Colonic mucosa (tissue), 4 donors: ENCODE data around the gene ANKRD63. TPM values are rescaled to one million over a fixed set of nuclear protein-coding genes. Genes with fewer than 3 reads are reported as not detected.

ENCODE experiments used
- DNase-seq: peaks from one replicate; pipeline ENCODE4 v3.0.0-alpha.2; 2020
- H3K27ac ChIP-seq: fragments of 200-600 bp; one replicate; pipeline ENCODE4 v1.8.0; 2021
- H3K27me3 ChIP-seq: fragments of 200-600 bp; one replicate; pipeline ENCODE4 v1.8.0; 2021
- H3K36me3 ChIP-seq: fragments of 200-600 bp; one replicate; pipeline ENCODE4 v1.8.0; 2021
- H3K4me1 ChIP-seq: fragments of 200-600 bp; one replicate; pipeline ENCODE4 v1.8.0; 2021; ENCODE audit warnings: mild to moderate bottlenecking
- H3K4me3 ChIP-seq: fragments of 200-600 bp; one replicate; pipeline ENCODE4 v1.8.0; 2021
- H3K9ac ChIP-seq, 2 donors: one replicate each; pipeline ENCODE4 v1.7.0; 2013; ENCODE audit warnings: control low read depth in 2 of 2, low read depth in 2 of 2, low read length in 2 of 2
- H3K9me3 ChIP-seq: fragments of 200-600 bp; one replicate; pipeline ENCODE4 v1.8.0; 2021
- CTCF ChIP-seq: fragments of 200-600 bp; IDR thresholded peaks from one replicate; pipeline ENCODE4 v1.8.0; 2022; ENCODE audit warnings: antibody characterized with exemption, mild to moderate bottlenecking
- intact Hi-C: fragments of 100-400 bp; cut with DNase I; formaldehyde crosslinking; loops from one replicate; pipeline ENCODE4 v1.14.1; 2022
- total RNA-seq, 2 donors: library from RNA; stranded (reverse); fragmentation: NEBNext Ultra II Directional in 1 of 2; extraction: Animal tissue kit (Norgen Biotek cat#: 25700) in 1 of 2; gene quantifications; one replicate each; pipeline ENCODE4 v1.2.1, GENCODE V29; 2021
- donor health status: healthy.
- donor health status: DM: no; HTN: no; CAD: no.
- donor health status: DM: no; HTN: no; CAD: no.

Gene ANKRD63
- total RNA-seq, 2 donors from 2014 or later: not detected

DNA sequence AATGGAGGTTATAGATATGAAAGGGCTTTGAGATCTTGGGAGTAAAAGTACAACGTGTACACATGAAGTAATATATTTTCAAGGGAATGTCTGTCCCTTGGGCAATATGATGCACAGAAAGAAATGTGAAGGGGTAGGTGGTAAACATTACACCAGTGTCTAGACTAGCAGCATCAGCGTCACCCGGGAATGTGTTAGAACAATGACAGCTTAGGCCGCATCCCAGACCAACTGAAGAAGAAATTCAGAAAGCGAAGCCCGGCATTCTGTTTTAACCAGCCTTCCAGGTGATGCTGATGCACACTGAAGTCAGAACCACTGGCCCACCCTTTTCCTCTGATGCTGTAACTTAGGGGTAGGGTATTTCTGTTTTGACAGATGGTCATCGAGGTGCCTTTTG is 46.9 kb upstream of the ANKRD63 start:
- Histone ChIP-seq H3K9ac (no peak overlapping the region), H3K4me3 (no peak overlapping the region), H3K4me1 (peaks cover 10% of the 10 kb centered on the region), H3K27ac (no peak overlapping the region), H3K9me3 (no peaks in the 10 kb centered on the region), H3K27me3 (no peaks in the 10 kb centered on the region), H3K36me3 (no peaks in the 10 kb centered on the region)
- intact Hi-C loops: no loop called here
- DNase-seq: no peak
- no peak for TF ChIP-seq CTCF

- no peak overlapping the region for H3K27ac ChIP-seq
- intact Hi-C loops: no loop called here
Measured at GRCh38 chr15:40328751-40329150, 45.9 kb upstream of the ANKRD63 start.

DNA sequence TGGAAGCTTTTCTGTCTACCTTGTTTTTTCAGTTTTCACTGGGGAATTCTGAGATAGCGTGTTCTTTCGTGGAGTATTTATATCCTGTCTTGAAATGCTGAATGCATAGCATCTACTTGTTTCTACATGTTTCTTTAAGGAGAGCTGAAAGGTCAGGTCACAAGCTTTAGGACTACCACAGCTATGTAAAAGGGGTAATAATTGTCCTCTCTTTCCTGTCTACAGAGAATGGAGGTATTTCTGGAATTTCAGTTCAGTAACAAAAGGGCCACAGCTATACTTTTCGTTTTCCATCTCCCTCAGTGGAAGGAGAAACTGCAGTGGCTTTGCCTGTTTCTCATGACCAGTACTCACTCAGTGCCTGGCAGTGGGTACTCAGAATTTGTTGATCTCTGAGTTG is 45.3 kb upstream of the ANKRD63 start:
- Histone ChIP-seq H3K27me3 (no peaks in the 10 kb centered on the region), H3K36me3 (no peaks in the 10 kb centered on the region), H3K9me3 (no peaks in the 10 kb centered on the region), H3K9ac (no peak overlapping the region), H3K4me3 (no peak overlapping the region), H3K4me1 (no peaks in the 10 kb centered on the region), H3K27ac (no peak overlapping the region)
- no peak for DNase-seq
- no peak for TF ChIP-seq CTCF
- intact Hi-C loops: no loop called here

More at GRCh38 chr15:40328751-40329150, 45.9 kb upstream of the ANKRD63 start:
- Histone ChIP-seq H3K36me3 (no peaks in the 10 kb centered on the region), H3K27me3 (no peaks in the 10 kb centered on the region), H3K9me3 (no peaks in the 10 kb centered on the region), H3K4me3 (no peak overlapping the region), H3K9ac (no peak overlapping the region), H3K4me1 (peaks cover under 1% of the 10 kb centered on the region)
- no peak for TF ChIP-seq CTCF
- no peak for DNase-seq

DNA sequence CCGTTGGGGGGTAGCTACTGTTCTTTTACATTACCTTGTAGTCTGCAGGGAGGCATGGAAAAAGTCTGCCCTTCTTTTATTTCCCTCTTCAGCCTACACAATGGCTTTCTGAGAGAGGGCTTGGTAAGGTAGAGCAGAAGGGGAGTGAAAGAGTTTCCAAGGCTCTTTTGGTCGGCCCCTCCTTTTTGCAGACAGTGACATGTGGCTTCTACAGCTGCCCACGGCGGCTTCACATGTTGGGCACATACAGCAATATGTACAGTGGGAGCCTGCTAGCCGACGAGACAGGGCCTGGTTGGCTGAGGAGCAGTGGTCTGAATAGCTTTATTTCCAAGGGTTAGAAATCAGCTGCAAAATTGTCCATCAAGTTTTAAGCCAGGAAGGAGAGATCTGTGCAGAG is 44.6 kb upstream of the ANKRD63 start:
- intact Hi-C loops: no loop called here
- H3K9ac ChIP-seq: no peak overlapping the region
- no peak overlapping the region for H3K27ac ChIP-seq
- DNase-seq: no peak
- TF ChIP-seq CTCF: no peak
- H3K4me1 ChIP-seq: peaks cover 5% of the 10 kb centered on the region
- no peaks in the 10 kb centered on the region for H3K27me3 ChIP-seq
- no peak overlapping the region for H3K4me3 ChIP-seq
- H3K36me3 ChIP-seq: no peaks in the 10 kb centered on the region
- no peaks in the 10 kb centered on the region for H3K9me3 ChIP-seq

DNA sequence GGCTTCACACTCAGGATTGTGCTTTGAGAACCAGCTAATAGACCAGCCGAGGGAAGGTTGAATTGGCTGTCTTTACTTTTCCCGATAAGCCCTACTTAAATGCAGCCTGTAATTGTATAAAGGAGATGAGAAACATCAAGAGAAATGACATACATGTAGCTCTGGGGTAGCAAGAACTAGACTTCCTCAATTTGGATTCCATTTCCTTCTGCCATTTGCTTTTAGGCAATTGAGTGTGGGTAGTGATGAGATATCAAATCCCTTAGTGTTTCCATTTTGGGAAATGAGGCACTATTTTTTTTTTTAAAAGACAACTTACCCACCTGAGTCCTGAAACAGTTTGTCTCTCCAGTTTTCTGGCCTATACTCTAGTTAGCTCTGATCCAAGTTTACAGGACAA is 42.8 kb upstream of the ANKRD63 start:
- intact Hi-C loops: no loop called here
- H3K27me3 ChIP-seq: no peaks in the 10 kb centered on the region
- no peak overlapping the region for H3K4me3 ChIP-seq
- no peaks in the 10 kb centered on the region for H3K36me3 ChIP-seq
- H3K9ac ChIP-seq: no peak overlapping the region
- peaks cover 5% of the 10 kb centered on the region for H3K4me1 ChIP-seq
- DNase-seq: no peak
- no peak for TF ChIP-seq CTCF
- H3K9me3 ChIP-seq: no peaks in the 10 kb centered on the region
- no peak overlapping the region for H3K27ac ChIP-seq

DNA sequence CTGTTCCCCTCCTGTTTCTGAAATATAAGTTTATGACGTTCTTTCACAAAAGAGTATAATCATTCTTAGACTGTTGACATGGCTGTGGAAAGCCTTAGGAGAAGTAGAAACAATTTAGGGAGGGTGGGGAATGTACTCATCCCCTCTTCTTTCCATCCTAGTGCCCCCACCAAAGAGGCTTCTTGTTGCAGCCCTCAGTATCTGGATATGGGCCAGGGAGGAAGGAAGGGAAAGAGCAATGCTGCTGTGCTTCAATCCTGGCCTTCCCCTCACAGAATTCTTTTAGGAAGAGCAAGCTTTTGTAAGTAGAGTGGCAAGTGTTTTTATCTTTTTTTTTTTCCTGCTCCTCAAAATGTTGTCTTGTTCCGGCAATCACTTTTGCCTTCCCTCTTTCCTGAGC is 42.3 kb upstream of the ANKRD63 start:
- Histone ChIP-seq H3K4me3 (peak overlapping the region; percentile 81), H3K9ac (peak overlapping the region; percentile 66 to 70), H3K27ac (peak overlapping the region; percentile 28), H3K9me3 (no peaks in the 10 kb centered on the region), H3K4me1 (peaks cover 5% of the 10 kb centered on the region), H3K27me3 (no peaks in the 10 kb centered on the region), H3K36me3 (no peaks in the 10 kb centered on the region)
- no peak for DNase-seq
- intact Hi-C loops: no loop called here
- TF ChIP-seq CTCF: no peak
